H9 (cell line): Measurements from ENCODE around the gene HTATIP2. TPM values are rescaled to one million over a fixed set of nuclear protein-coding genes. Genes with fewer than 3 reads are reported as not detected.

Experiments used
- DNase-seq: peaks from one replicate; pipeline ENCODE4 v3.0.0-alpha.2; 2017
- H2AFZ ChIP-seq: one replicate; pipeline ENCODE4 v1.6.1; 2013; ENCODE audit warnings: mild to moderate bottlenecking, low read length, control low read depth, moderate library complexity
- H2AK5ac ChIP-seq: 2 replicates; pipeline ENCODE4 v1.6.1; 2013; ENCODE audit warnings: low read length, control low read depth, mixed read lengths; ENCODE audit not compliant: insufficient read length
- H2BK120ac ChIP-seq: one replicate; pipeline ENCODE4 v1.6.1; 2013; ENCODE audit warnings: low read depth, mild to moderate bottlenecking, low read length, control low read depth, inconsistent platforms; ENCODE audit not compliant: poor library complexity, severe bottlenecking
- H2BK12ac ChIP-seq: 2 replicates; pipeline ENCODE4 v1.6.1; 2013; ENCODE audit warnings: low read length, control low read depth, mixed read lengths, low read depth; ENCODE audit not compliant: insufficient read length
- H2BK15ac ChIP-seq: 2 replicates; pipeline ENCODE4 v1.6.1; 2013; ENCODE audit warnings: low read depth, low read length, control low read depth
- H2BK20ac ChIP-seq: one replicate; pipeline ENCODE4 v1.6.1; 2013; ENCODE audit warnings: low read depth, mild to moderate bottlenecking, low read length, control low read depth, inconsistent platforms; ENCODE audit not compliant: poor library complexity, severe bottlenecking
- H2BK5ac ChIP-seq: 2 replicates; pipeline ENCODE4 v1.6.1; 2013; ENCODE audit warnings: low read length, control low read depth, mixed read lengths; ENCODE audit not compliant: insufficient read length
- H3K14ac ChIP-seq: 2 replicates; pipeline ENCODE4 v1.6.1; 2013; ENCODE audit warnings: low read length, control low read depth; ENCODE audit not compliant: insufficient read depth
- H3K18ac ChIP-seq: 2 replicates; pipeline ENCODE4 v1.6.1; 2013; ENCODE audit warnings: low read depth, mild to moderate bottlenecking, mixed read lengths, low read length, control low read depth; ENCODE audit not compliant: insufficient read length
- H3K23ac ChIP-seq: 2 replicates; pipeline ENCODE4 v1.6.1; 2013; ENCODE audit warnings: low read length, control low read depth, mixed read lengths, low read depth; ENCODE audit not compliant: insufficient read length
- H3K23me2 ChIP-seq: 2 replicates; pipeline ENCODE4 v1.6.1; 2013; ENCODE audit warnings: low read depth, mild to moderate bottlenecking, mixed read lengths, low read length, control low read depth; ENCODE audit not compliant: insufficient read length, poor library complexity, severe bottlenecking
- H3K27ac ChIP-seq: 2 replicates; pipeline ENCODE4 v1.5.1; 2013; ENCODE audit warnings: low read length, control low read depth, mixed read lengths, low read depth; ENCODE audit not compliant: insufficient read length
- H3K27me3 ChIP-seq: 2 replicates; pipeline ENCODE4 v1.6.1; 2013; ENCODE audit warnings: low read length, control low read depth, inconsistent platforms; ENCODE audit not compliant: insufficient read depth
- H3K4ac ChIP-seq: 2 replicates; pipeline ENCODE4 v1.6.1; 2013; ENCODE audit warnings: low read depth, mild to moderate bottlenecking, control low read depth, inconsistent platforms, low read length, moderate library complexity
- H3K4me1 ChIP-seq: 2 replicates; pipeline ENCODE4 v1.6.1; 2013; ENCODE audit warnings: low read length, control low read depth, inconsistent platforms; ENCODE audit not compliant: insufficient read depth
- H3K4me2 ChIP-seq: 2 replicates; pipeline ENCODE4 v1.6.1; 2013; ENCODE audit warnings: low read length, control low read depth, mixed read lengths; ENCODE audit not compliant: insufficient read length, insufficient read depth
- H3K56ac ChIP-seq: 2 replicates; pipeline ENCODE4 v1.6.1; 2013; ENCODE audit warnings: low read depth, mild to moderate bottlenecking, mixed read lengths, low read length, control low read depth; ENCODE audit not compliant: insufficient read length
- H3K79me1 ChIP-seq: 2 replicates; pipeline ENCODE4 v1.6.1; 2013; ENCODE audit warnings: low read depth, mild to moderate bottlenecking, moderate library complexity, low read length, control low read depth, inconsistent platforms; ENCODE audit not compliant: insufficient read depth, poor library complexity, severe bottlenecking
- H3K79me2 ChIP-seq: 2 replicates; pipeline ENCODE4 v1.6.1; 2013; ENCODE audit warnings: low read length, control low read depth, inconsistent platforms; ENCODE audit not compliant: insufficient read depth
- H3K9ac ChIP-seq: 2 replicates; pipeline ENCODE4 v1.6.1; 2013; ENCODE audit warnings: low read length, control low read depth, mixed read lengths; ENCODE audit not compliant: insufficient read length; ENCODE audit errors: extremely low read depth
- H3K9me3 ChIP-seq: one replicate; pipeline ENCODE4 v1.6.1; 2013; ENCODE audit warnings: low read depth, low read length, inconsistent platforms; ENCODE audit not compliant: control insufficient read depth
- H3T11ph ChIP-seq: one replicate; pipeline ENCODE4 v1.6.1; 2013; ENCODE audit warnings: mild to moderate bottlenecking, low read length, control low read depth, inconsistent platforms
- H4K20me1 ChIP-seq: one replicate; pipeline ENCODE4 v1.6.1; 2013; ENCODE audit not compliant: control insufficient read depth, insufficient read length, insufficient read depth
- H4K5ac ChIP-seq: 2 replicates; pipeline ENCODE4 v1.6.1; 2013; ENCODE audit warnings: low read depth, mild to moderate bottlenecking, mixed read lengths, low read length, control low read depth; ENCODE audit not compliant: insufficient read length
- H4K8ac ChIP-seq: replicated peaks from 2 replicates; pipeline ENCODE4 v1.6.1; 2013; ENCODE audit warnings: low read length, control low read depth, mixed read lengths, low read depth; ENCODE audit not compliant: insufficient read length
- H4K91ac ChIP-seq: 2 replicates; pipeline ENCODE4 v1.6.1; 2013; ENCODE audit warnings: low read depth, mild to moderate bottlenecking, moderate library complexity, mixed read lengths, low read length, control low read depth; ENCODE audit not compliant: insufficient read length
- H3K27ac Mint-ChIP-seq, 3 experiments: 2 replicates in 2 of 3; 3 replicates in 1 of 3; pipeline ENCODE4 v1.8.0; 2020 to 2021; ENCODE audit warnings: mixed read lengths in 3 of 3, mild to moderate bottlenecking in 1 of 3, moderate library complexity in 1 of 3
- H3K27me3 Mint-ChIP-seq: 2 replicates; pipeline ENCODE4 v1.8.0; 2021; ENCODE audit warnings: low read depth, mild to moderate bottlenecking, moderate library complexity, mixed read lengths
- H3K36me3 Mint-ChIP-seq, 3 experiments: 2 replicates in 2 of 3; 3 replicates in 1 of 3; pipeline ENCODE4 v1.8.0; 2020 to 2021; ENCODE audit warnings: low read depth in 3 of 3, mixed read lengths in 3 of 3; ENCODE audit not compliant: insufficient read depth in 1 of 3
- H3K4me1 Mint-ChIP-seq, 2 experiments: 2 replicates each; pipeline ENCODE4 v1.8.0; 2020; ENCODE audit warnings: mixed read lengths in 2 of 2
- H3K4me3 Mint-ChIP-seq, 2 experiments: 2 replicates in 1 of 2; 3 replicates in 1 of 2; pipeline ENCODE4 v1.8.0; 2020 to 2021; ENCODE audit warnings: mild to moderate bottlenecking in 2 of 2, mixed read lengths in 2 of 2, moderate library complexity in 1 of 2
- H3K9me3 Mint-ChIP-seq, 2 experiments: 2 replicates in 1 of 2; 3 replicates in 1 of 2; pipeline ENCODE4 v1.8.0; 2020; ENCODE audit warnings: mild to moderate bottlenecking in 2 of 2, mixed read lengths in 2 of 2, moderate library complexity in 1 of 2
- CTCF ChIP-seq: fragments of 200-600 bp; sonication (generic); conservative IDR thresholded peaks from 3 replicates; pipeline ENCODE4 v1.8.0; 2021; ENCODE audit warnings: antibody characterized with exemption, mild to moderate bottlenecking
- WGBS: extraction: QIAGEN DNeasy Blood & Tissue Kit; methylation state at CpG from one replicate; pipeline ENCODE4 v1.1.7; 2013; ENCODE audit warnings: missing lambda C conversion rate, low lambda C conversion rate, mixed read lengths; ENCODE audit not compliant: insufficient read length; ENCODE audit errors: extremely low coverage; 5-methylcytosine and 5-hydroxymethylcytosine counted together
- total RNA-seq: library from RNA; stranded (reverse); gene quantifications from 2 replicates; pipeline ENCODE4 v1.2.1, GENCODE V29; 2021

Gene HTATIP2
- total RNA-seq, 1 experiment from 2014 or later: 32.8 TPM

- H2BK120ac ChIP-seq: no peak overlapping the region
- H2AK5ac ChIP-seq: no peak overlapping the region
- H3K23me2 ChIP-seq: peaks cover 7% of the 10 kb centered on the region
- no peak overlapping the region for H3K14ac ChIP-seq
- H3K18ac ChIP-seq: no peak overlapping the region
- H3K9me3 ChIP-seq: no peaks in the 10 kb centered on the region
- no CpG with 5 or more reads among the region's 1 CpG for WGBS
- H4K91ac ChIP-seq: no peak overlapping the region
- no peak overlapping the region for H2BK12ac ChIP-seq
- peaks cover 0 to 4% (median 1%) of the 10 kb centered on the region in 3 experiments; a peak in 2 of 7 replicates for H3K36me3 Mint-ChIP-seq
- H3K27me3 Mint-ChIP-seq: peaks cover 30% of the 10 kb centered on the region
- no peak overlapping the region for H3T11ph ChIP-seq
- no peak overlapping the region for H3K4me2 ChIP-seq
- TF ChIP-seq CTCF: no peak
- peaks cover 0 to 2% of the 10 kb centered on the region in 2 experiments; a peak in 1 of 5 replicates for H3K9me3 Mint-ChIP-seq
- no peaks in the 10 kb centered on the region for H4K20me1 ChIP-seq
- H3K79me2 ChIP-seq: no peaks in the 10 kb centered on the region
- no peak overlapping the region for H4K5ac ChIP-seq
- H3K27me3 ChIP-seq: peaks cover 9% of the 10 kb centered on the region; the same call in 1 of the 2 replicates
- peaks cover 19 to 22% of the 10 kb centered on the region in 2 experiments for H3K4me1 Mint-ChIP-seq
- no peak overlapping the region for H3K27ac Mint-ChIP-seq
- no peak overlapping the region for H4K8ac ChIP-seq
- DNase-seq: no peak
- no peak overlapping the region for H2BK20ac ChIP-seq
- H3K23ac ChIP-seq: no peak overlapping the region
- no peak overlapping the region for H2BK15ac ChIP-seq
- no peak overlapping the region for H3K4ac ChIP-seq
- H3K4me1 ChIP-seq: peaks cover 2% of the 10 kb centered on the region; the same call in 1 of the 2 replicates
- H3K4me3 Mint-ChIP-seq: no peak overlapping the region
- no peak overlapping the region for H3K27ac ChIP-seq
- H2AFZ ChIP-seq: no peak overlapping the region
- no peak overlapping the region for H3K56ac ChIP-seq
- H3K9ac ChIP-seq: no peak overlapping the region
- no peak overlapping the region for H2BK5ac ChIP-seq
- H3K79me1 ChIP-seq: no peaks in the 10 kb centered on the region
These were observed 1.0 kb upstream of the HTATIP2 start for GRCh38 chr11:20362481-20362880.
